ENCODE data around the gene SKIL.

SKIL gene

DNA sequence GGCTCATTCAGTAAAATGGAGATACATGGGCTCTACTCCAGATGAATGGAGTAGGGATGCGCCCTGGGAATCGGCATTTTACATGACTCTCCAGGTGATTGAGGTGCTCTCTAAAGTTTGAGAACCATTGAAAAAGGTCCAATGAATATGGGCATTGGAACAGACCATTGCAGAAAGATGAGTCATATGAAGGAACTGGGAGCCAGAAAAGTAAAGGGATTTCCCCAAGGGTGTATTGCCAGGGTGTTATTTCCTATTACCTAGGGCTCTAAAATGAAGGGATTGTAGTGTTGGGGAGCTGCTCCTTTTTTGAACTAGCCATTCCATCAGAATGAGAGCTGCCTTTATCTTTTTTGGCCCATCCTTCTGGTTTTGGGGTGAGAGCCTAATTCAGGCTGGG, 82.8 kb downstream of the SKIL start:
- H3K4me3 ChIP-seq (ENCODE audit: low read depth, low read length): no peak overlapping the region
- TF ChIP-seq, protein P1, sequence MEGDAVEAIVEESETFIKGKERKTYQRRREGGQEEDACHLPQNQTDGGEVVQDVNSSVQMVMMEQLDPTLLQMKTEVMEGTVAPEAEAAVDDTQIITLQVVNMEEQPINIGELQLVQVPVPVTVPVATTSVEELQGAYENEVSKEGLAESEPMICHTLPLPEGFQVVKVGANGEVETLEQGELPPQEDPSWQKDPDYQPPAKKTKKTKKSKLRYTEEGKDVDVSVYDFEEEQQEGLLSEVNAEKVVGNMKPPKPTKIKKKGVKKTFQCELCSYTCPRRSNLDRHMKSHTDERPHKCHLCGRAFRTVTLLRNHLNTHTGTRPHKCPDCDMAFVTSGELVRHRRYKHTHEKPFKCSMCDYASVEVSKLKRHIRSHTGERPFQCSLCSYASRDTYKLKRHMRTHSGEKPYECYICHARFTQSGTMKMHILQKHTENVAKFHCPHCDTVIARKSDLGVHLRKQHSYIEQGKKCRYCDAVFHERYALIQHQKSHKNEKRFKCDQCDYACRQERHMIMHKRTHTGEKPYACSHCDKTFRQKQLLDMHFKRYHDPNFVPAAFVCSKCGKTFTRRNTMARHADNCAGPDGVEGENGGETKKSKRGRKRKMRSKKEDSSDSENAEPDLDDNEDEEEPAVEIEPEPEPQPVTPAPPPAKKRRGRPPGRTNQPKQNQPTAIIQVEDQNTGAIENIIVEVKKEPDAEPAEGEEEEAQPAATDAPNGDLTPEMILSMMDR (IDR thresholded peaks at IDR 0.05; ENCODE audit: low read depth, low read length): no peak

GRCh38 chr3:170441412-170441811, 83.9 kb downstream of the SKIL start:
- H3K4me3 ChIP-seq (ENCODE audit: low read depth, low read length): no peak overlapping the region
- TF ChIP-seq, protein P1 (IDR thresholded peaks at IDR 0.05; ENCODE audit: low read depth, low read length): no peak

DNA sequence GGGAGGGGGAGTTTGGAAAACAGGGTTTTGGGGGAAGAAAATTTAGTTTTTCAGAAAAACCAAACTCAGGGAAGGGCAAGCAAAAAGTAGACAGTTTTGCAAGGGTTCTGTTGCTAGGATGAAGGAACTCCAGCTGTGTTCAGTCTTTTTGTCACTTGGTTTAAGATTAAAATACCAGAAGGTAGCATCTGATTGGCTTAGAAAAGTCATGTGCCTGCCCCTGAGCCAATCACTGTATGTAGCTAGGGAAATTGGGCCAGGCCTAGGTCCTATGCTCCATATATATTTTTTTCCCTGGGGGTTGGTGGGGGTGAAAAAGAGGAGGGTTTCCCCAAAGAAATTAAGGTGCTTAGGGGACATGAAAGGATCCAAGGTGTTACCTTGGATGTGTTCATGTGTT, 85.4 kb downstream of the SKIL start:
- TF ChIP-seq, protein P1 (IDR thresholded peaks at IDR 0.05; ENCODE audit: low read depth, low read length): no peak
- H3K4me3 ChIP-seq (ENCODE audit: low read depth, low read length): no peak overlapping the region

DNA sequence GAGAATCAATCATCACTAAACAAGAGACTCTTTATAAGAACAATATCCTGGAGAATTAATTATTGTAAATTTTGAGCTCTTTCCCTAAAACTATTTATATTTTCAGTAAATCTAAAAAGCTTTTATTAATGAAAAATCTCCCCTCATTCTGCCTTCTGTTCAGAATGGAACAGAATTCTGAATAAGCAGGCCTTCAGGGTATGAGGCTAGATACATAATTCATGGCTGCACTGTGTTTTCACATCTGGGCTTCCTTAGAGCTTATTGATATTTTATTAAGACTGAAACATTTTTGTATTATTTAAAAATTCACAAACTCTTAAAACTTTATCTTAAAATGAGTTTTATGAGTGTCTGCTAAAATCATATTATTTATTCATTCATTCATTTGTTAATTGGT, 85.9 kb downstream of the SKIL start:
- TF ChIP-seq, protein P1 (IDR thresholded peaks at IDR 0.05; ENCODE audit: low read depth, low read length): no peak

More for the DNA sequence above, 85.9 kb downstream of the SKIL start:
- H3K4me3 ChIP-seq (ENCODE audit: low read depth, low read length): no peak overlapping the region
